HG03342 (cell line): Measurements from ENCODE around the gene FGGY.
A peak's percentile ranks its signal among the peaks of the same experiment; 100 is the strongest.

ENCODE experiments used
- ATAC-seq: cut with Tn5 transposase; IDR thresholded peaks from one replicate; pipeline ENCODE4 v1.9.1; 2021; ENCODE audit warnings: mild to moderate bottlenecking, moderate library complexity; ENCODE audit not compliant: unreplicated experiment

The FGGY gene

GRCh38 chr1:59378621-59379370, 81.9 kb downstream of the FGGY start:
- ATAC-seq, result no peak

- no peak for ATAC-seq
Observed at GRCh38 chr1:59379371-59379728, 82.5 kb downstream of the FGGY start.

GRCh38 chr1:59383963-59384362, 87.1 kb downstream of the FGGY start:
- no peak for ATAC-seq

DNA sequence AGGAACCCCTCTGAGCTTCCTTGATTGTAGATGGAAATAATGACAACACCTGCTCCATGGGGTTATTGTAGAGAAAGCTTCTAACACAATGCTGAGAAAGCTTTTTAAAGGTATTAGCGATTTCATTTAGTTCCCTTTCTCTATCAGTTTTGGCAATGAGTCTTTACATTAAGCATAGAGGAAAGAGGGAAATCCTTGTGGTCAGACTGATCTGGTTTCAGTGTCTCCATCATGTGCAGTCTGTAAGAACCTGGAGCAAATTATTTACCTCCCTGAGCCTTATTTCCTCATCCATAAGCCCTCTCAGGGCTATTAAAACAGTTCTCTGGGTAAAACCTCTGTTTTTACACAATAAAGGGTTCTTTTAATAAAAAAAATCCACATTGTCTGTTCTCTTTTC, 87.5 kb downstream of the FGGY start:
- ATAC-seq, result no peak

DNA sequence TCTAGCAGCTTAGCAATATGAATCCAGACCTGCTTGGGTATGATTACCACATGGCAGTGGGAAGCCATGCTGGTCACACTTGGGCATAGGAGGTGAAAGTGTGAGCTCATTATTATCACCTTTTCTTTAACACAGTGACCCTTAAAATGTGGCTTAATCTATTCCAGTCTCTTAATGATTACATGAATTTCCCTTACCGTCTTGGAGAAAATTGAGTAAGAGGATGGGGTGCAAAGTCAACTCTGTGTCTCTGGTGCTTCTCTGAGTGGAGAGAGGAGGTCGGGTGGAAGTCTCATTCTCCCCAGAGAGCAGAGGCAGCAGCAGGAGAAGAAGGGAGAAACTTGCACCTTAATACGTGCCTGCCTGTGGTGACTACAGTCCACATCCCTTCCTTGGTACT, 91.3 kb downstream of the FGGY start:
- ATAC-seq, result no peak

DNA sequence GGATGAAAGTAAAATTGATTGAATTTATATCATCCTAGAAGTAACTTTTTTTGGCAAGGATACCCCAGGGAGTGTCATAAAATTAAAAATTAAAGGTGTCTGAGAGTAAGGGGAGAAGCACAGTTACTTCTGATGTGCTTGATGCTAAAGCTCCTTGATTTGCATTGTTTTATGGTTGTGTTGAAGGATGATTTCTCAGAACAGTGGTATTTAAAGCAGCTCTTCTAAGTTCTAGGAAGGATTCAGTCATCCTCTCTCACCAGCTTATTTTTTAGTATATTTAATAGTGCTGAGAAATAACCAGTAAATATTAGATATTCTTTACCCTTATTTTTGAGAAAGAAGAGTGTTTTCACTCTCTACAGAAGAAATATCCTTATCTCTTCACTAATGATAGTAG, 93.0 kb downstream of the FGGY start:
- ATAC-seq, result no peak

DNA sequence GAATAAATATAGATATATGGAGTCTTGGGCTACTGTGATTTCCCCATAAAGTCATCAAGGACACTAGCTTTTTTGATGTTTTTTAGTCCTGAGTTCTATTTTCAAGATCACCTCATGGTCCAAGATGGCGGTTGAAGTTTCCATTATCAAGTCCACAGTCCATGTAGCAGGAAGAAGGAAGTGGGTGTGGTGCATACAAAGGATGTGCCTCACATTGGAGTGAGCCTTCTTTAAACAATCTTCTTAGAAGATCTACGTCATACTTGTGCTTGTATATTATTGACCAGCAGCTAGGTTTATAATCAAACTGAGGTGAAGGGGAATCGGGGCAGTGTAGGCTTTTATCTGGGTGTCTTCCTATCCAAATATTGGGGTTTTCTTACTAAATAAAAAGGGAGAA, 93.4 kb downstream of the FGGY start:
- ATAC-seq, result no peak

DNA sequence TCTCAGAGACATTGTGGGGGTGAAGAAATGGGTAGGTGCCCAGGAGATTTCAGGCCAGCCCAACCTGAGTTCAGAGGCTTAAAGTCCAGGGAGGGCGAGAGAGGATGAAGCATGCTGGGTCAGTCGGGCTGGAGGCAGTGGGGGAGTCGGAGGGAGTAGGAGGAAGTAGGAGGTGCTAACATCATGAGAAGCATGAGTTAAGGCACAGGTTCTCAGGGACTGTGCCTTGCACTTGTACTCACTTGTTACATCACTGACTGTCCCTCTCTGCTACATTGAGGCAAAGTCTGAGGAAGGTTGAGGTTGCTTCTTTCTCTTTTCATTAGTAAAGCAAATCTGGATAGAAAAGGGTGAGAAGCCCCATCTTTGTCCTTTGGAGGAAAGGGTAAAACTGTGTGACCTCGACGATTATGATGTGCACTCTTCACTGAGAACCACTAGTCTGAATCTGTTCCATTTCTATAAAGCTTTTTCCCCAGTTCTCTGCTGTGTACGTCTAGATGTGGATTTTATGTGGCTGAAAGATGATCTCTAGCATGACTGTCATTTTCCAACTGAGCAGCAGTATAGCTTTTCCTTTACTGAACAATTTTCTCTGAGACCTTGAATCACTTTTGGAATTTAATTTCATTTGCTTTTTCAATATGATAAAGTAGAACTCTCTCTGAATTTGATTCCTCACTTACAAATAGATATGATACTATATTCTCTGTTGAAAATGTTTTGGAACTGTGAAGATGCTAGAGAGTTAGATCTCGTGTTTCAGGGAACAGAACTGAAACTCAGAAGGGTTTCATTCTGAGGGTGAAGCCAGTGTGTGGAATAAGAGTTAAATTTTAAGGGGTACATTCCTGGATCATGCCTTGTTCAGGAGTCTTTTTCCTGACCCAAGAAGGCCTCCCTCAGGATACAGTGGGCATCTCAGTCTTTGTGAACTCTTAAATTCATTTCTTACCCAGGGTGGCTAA, 94.6 kb downstream of the FGGY start:
- peak; percentile 71 for ATAC-seq

- no peak for ATAC-seq
Observed at GRCh38 chr1:59393211-59394180, 96.6 kb downstream of the FGGY start.

- no peak for ATAC-seq
Observed at GRCh38 chr1:59394706-59395425, 98.0 kb downstream of the FGGY start.

- ATAC-seq, result no peak
Observed at GRCh38 chr1:59396387-59396786, 99.5 kb downstream of the FGGY start.

DNA sequence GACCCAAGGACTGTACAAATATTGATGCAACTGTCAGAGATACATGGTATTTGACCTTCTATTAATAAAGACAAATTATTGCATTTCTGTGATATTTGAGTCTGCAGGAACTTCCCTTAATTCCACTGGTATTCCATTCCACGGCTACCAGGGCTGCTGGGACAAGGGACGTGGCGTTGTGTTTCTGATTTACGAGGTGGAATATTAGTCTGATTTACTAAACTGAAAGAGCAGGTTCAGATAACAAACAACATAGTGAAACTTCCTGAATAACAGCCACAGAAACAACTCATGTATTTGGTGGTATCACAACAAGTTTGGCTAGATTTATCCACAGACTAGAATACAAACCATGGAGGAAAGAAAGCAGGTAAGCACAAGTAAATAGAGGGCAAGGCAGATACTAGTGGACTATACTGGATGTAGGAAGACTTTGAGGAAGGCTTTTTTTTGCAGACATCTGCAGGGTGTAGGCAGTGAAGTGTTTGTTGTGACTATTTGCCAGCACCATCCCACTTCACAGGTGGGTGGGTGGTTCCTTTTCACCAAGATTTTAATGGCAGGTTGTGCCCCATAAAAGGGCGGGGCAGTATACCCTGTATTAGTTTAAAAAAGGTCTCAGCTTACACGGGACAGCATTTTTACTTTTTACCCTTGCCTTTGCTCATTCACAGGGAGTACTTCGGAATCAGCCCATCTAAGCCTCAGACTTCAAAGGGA, 100.4 kb downstream of the FGGY start:
- ATAC-seq, result no peak

DNA sequence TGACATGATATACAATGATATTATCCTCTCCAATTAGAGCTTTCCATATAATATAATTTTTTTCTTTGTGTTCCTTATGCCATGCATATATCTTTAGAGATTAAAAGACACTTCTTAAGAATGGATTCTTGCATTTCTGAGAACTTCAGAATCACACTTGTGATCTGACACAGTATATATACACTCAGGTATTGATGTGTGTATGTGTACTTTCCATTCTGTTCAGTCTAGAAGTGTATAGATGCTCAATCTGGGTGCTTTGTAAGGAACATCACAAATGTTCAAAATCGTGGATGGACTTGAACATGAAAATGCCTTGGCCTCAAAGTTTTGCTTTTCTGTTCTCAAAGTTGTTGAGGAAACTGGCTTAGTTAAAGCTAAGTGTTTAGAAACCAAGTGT, 102.7 kb downstream of the FGGY start:
- no peak for ATAC-seq

GRCh38 chr1:59401581-59401980, 104.7 kb downstream of the FGGY start:
- ATAC-seq, result no peak

DNA sequence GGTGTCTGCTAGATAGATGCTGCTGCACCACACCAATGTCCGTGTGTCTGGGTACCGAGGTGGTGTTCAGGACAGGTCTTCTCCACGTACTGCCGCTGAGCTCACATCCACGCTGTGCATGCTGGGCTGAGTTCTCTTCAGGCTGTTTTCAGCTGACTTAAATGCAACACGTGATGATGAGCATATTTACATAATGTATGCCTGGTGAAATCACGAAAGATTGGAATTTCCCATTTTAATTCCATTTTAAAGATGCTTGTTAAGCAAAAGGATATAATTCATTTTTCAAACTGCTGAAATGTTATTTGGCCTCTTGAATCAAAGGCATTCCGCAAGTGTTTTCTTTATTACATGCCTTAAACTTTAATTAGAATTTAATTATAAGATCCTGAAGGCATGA, 107.9 kb downstream of the FGGY start:
- ATAC-seq, result no peak

DNA sequence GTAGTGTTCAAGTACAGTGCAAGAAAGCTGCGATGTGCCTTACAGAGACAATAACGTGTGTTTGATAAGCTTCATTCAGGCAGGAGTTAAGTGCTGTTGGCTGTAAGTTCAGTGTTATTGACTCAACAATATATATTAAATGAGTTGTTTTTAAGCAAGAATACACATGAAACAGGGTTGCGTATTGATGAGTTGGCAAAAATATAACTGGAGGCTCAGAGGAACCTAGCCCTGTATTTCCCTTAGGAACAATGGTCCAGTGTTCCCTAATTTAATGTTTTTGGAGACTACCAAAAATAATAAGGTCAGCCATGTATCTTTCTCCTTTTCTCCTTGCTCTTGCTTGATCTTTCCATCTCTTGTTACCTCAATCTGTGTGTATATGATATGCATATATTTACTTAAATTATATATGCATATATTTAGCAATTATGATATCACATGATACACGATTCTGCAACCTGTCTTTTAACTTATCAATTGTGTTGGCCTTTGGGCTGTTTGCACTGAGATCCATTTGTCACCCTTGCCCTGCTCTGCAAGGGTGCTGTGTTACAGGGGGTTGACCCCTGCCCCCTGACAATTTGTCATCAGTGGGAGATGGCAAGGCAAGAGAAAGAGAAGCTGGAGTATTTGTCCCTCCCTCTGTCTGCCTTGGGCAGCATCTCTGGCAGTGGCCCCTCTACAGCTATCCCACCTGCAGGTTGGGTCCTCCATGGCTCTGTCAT, 109.7 kb downstream of the FGGY start:
- ATAC-seq, result no peak

DNA sequence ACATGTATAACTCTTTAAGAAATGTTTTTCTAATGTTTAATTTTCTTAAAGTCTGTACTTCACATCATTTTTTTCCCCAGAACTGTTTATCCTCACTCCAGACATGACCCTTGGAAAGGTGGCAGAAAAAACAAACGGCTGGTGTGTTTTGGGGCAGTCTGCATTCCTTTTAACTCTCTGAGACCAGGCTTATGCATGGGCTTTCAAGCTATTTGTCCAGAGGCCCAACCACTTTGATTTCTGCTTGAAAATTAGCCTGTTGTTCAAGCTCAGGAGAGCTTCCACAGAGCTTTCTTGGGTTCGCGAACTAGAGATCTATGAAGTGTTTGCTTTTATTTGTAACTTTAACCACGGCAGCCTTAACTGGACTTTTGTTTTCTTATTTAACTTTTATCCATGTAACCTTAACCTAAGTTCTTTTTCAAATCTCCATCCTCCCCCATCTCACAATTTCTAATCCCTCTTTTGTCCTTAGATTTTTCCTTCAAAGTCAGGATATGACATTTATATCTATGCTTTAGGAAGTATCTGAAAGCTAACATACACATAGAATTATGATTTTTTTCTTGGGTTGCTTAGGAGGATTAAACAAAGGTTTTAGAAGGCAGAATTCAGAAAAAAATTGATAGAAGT, 111.8 kb downstream of the FGGY start:
- ATAC-seq, result no peak

DNA sequence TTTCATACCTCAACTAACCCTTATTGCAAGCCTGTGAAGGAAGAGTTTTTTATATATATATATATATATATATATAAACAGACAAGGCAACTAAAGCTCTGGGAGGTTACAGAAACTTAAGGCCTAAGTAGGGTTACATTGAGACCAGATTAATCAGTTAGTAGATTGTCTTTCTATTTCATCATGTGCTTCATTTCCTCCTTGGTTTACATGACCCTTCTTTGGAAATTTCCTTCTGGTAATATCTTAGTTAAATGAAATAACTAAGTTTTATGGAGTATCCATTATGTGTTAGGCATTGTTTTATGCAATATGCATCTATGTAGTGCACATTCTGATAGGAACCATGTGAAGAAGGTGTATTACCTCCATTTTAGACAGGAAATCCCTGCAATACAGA, 112.7 kb downstream of the FGGY start:
- no peak for ATAC-seq

DNA sequence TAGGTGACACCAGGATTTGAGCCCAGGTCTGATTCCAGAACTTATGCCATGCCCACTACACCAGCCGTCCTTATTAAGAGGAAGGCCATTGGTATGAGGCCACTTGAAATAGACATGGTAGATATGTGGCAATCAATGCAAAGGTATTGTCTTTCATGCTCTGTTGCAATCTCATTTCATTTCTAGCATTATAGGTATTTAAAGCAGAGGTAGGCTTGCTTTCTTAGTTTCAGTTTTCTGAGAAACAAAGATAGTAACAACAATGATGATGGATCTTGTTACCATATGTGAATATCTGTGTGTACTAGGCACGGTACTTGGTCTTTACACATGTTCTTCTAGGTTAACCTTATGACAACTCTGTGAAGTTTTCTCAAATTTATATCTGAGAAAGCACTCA, 113.1 kb downstream of the FGGY start:
- ATAC-seq, result peak; percentile 46
